NCI-H82 (cell line): ENCODE results near the gene PDGFC.
A peak's percentile ranks its signal among the peaks of the same experiment; 100 is the strongest.
"Not testable (repeated sequence)": the region's sequence is repeated elsewhere in the genome, so short reads cannot be mapped to it uniquely, and the experiment has no call there.

Source experiments
- DNase-seq: peaks from one replicate; lab custom pipeline; 2025; lab: John Stamatoyannopoulos, UW

The PDGFC gene

DNA sequence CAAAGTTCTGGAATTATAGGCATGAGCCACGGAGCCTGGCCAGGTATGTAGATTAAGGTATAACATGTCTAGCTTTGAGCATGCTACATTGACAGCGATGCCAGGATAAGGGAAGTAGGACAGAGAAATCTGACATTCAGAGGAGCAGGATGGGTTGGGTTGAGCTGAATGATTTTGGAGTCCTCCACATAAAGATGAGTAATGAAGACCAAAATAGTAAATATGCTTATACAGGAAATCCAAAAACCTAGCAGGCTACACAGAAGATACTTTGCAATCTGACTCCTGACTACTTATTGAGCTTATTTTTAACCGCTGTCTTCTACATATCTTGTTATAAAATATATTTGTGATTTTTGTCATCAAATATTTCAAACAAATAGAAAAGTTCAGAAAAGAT, 69.7 kb downstream of the PDGFC start:
- no peak for DNase-seq

DNA sequence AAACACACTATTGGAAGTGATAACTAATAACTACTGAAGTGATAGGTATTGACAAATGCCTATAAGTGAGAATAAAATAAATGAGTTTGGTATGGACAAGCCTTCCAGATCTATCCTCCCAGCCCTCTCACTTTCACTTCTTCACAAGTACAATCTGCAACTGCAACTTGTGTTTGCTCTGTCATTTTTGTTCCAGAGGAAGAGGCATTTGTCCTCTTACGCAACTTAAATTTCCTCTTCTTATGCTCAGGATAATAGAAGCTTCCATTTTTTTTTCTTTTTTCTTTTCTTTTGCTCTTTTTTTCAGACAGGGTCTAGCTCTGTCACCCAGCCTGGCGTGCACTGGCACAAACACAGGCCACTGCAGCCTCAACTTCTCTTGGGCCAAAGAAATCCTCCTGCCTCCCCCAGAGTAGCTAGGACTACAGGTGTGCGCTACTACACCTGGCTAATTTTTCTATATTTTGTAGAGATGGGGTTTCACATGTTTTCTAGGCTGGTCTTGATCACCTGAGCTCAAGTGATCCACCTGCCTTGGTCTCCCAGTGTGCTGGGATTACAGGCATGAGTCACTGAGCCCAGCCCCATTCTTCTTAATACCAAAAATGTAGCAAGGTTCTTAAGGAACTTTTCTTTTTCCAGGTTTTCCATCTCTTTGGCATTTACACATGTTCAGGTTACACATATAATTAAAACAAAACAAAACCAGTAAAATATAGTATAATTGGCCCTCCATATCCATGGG, 73.1 kb downstream of the PDGFC start:
- DNase-seq, result no peak

DNA sequence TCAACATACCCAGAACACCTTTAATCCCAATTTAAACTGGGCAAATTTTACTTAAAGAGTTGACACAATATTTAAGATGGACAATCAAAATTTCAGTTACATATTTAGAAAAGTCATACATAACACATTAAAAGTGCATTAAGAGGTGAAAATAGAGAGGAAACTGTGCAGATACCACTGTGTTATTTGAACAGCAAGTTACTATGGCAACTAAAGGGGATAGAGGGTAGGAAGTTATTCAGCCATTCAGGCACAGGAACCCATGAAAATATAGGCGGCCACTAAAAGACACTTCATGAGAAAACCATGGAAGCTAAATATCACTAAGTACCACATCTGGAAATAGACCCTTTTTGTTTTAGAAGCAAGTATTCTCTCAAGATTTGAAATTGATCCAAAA, 75.1 kb downstream of the PDGFC start:
- no peak for DNase-seq

DNA sequence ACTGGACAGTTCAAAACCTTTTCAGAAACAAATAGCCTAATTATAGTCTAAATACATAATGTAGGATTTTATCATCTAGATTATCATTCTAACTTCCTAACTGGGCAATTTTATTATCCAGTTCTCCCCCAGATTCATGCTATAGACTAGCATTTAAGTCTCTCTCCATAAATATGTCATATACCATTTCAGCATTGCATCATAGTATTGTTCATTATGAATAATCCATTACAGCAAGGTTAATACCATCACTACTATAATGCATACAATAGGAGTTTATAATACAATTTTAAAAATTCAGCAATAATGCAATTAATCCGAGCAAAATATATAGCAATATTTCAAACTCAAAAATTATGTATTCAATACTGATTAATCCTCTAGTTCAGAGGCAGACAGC, 77.4 kb downstream of the PDGFC start:
- DNase-seq, result no peak

DNA sequence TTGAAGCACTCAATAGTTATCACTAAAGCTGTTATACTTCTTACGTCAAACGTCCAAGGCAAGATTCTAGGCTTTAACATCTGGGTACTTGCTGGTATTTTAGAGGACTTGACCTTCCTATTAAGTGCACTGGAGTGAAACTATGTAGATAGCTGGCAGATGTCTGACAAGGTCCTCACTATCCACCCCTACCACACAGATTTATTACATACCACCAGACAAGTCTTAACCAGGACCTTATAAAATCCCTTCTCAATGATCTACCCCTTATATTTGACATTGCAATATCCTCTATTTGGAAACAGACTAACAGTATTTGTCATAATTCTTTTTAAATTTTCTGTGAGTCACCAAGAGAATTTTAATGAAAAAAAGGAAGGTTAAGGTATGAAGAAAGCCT, 78.8 kb downstream of the PDGFC start:
- DNase-seq, result peak; percentile 10

DNA sequence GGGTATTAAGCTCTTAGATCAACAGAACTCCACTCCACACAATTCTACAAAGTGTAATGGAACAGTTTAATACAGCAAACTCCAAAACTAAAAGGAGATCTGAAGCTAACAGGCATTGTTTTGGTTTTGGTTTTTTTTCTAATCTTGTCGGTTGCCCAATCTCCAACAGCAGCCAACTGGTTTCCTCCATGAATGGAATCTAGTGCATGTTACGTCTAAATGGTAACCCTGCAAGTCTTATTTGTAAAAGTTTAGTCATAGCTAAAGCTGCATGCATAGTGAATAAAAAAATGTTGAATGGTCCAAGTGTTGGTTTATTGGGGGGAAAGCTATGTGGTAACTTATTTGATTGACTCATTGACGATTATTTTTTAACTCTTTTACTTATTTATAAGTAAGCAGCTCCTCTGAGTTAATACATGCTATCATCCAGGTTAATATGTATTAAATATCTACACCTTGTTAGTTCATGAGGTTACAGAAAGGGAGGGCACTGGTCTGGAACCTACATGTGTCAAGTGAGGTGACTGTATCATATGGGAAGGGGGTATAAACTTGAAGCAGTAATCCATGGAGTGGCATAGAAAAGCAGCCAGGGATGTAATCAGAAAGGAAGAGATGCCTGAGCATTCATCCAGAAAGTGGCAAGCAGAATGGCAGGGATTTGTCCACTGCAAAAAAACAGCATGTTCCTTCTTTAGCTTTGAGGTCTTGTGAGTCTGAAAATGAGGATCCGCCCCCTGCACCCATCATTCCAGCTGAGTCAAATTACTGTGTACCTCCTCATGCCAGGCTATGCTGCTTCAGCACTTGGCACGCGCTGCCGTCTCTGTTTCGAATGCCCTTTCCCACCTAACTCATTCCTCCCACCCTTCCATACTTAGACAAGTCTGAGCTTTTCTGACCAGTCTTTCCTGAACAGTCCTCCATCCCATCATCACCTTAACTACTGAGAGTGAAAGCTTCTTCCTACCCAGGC, 81.7 kb downstream of the PDGFC start:
- no peak for DNase-seq

DNA sequence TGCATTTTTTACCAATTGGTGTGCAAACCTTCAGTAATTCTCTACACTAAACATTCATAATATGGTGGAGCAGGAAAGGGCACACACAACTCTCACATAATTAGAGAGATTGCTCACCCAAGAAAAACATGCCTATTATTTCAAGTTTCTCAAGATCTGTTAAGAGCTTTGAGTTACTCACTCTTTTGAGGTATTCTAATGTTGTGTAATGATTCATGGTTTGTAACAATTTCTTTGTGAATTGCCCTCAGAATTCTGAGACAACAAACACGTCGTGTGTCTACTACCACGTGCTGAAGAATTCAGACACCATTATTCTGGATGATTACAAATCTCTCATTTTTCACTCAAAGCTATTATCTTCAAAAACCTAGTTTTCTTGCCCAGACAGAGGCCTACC, 82.8 kb downstream of the PDGFC start:
- DNase-seq, result no peak

DNA sequence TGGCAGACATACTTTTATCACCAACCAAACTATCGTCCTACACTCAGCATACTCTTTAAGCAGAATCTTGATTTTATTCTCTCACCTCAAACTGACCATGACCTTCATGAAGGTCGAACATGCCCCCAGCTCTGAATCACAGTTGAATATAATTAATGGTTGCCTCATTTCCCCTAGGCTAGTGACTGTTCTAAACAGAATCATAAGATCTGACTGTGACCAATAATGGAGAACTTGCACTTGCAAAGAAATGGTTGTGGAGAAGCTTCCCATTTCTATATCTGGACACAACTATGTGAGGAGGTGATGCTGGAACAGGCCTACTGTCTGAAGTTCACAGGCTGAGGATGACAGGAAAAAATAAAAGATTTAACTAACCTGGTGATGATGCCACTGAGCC, 85.1 kb downstream of the PDGFC start:
- no peak for DNase-seq

DNA sequence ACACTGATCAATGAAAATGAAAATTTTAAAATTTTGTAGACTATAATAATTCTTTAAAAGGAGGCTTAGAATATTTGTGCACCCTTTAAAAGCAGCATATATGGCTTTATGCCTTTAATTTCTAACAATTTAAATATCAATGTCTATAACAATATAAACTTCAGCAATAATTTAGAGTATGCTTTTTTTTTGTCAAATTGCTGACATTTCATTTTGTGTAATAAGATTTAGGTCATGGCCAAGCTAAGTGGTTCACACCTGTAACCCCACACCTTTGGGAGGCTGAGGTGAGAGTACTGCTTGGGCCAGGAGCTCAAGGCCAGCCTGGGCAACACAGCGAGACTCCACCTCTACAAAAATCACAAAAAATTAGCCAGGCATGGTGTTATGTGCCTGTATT, 86.2 kb downstream of the PDGFC start:
- DNase-seq, result no peak

DNA sequence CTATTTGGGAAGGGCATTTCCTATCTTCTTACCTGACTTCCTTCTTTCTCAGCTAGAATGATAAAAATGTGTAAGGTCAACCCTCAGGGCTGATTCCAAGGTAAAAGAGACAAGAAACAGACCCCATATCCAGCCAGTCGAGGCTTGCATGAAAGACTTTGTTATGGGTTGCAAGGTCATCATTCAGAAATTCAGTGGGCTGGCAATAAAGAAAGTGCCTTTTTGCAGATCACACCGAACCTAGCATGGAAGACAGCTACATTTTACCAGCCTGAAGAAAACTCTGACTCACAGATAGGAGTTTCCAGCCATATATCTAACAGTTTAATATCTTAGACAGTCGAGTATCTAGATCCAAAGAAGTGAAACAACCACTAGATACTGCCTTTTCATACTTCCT, 87.4 kb downstream of the PDGFC start:
- no peak for DNase-seq

DNA sequence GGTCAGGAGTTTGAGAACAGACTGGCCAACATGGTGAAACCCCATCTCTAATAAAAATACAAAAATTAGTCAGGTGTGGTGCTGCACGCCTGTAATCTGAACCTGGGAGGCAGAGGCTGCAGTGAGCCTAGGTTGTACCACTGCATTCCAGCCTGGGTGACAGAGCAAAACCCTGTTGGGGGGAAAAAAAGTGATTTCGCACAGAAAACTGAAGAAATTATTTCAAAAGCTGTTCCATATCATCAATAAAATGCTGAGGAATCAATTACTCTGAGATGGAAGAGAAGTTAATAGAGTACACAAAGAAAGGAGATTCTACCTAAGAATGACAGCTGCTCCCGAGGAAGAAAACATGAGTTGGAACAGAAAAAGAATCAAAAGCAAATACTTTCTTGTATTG, 95.9 kb downstream of the PDGFC start:
- no peak for DNase-seq

DNA sequence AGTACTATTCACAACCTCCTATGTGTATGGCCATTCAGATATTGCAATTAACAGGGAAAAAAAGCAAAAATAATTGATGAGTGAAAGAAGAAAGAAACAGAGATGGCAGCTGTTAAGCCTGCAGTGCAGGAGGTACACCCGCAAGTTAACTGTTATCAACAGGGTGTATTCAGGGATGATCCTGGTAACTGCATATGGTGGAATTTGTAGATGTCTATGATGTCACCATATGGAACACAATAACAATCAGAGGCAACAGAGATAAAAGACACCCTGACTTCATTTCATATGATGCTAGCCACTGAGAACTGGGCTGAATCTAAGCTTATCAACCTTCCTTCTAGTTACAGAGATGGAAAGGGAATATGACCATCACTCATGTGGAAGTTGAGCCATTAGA, 96.5 kb downstream of the PDGFC start:
- no peak for DNase-seq

DNA sequence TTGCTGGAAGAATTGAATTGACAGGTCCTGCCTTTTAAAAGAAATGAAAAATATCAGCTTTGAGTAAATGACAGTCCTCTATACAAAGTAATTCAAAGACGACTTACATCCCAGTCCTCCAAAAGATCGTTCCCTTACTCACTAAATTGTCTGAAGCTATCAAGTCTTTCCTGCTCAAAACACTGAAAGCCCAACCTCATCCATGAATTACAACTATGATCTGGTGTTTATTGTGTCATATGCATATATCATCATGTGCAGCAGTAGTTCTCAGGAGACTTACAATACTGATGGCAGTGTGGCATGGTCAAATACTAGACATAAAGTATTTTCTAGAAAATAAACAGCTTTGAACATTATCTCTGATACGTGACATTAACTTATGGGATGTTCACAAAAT, 97.8 kb downstream of the PDGFC start:
- no peak for DNase-seq

DNA sequence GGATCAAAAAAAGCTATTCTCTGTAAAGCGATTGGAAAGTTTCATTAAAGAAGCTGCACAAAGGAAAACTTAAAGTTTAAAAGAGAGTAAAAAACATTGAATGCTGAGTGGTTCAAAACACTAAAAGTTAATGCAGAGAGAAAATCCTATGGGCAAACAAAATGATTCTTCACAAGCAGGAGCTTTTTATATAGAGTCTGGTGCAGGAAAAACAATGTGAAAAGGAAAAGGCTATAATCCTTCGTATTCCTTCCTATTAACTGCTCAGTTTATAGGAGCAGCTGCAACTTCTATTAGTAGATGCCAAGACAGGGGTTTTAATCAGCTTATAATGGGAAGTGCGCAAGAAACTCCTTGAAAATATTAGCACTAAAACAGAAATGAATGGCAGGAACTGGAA, 100.7 kb downstream of the PDGFC start:
- DNase-seq, result peak; percentile 68

DNA sequence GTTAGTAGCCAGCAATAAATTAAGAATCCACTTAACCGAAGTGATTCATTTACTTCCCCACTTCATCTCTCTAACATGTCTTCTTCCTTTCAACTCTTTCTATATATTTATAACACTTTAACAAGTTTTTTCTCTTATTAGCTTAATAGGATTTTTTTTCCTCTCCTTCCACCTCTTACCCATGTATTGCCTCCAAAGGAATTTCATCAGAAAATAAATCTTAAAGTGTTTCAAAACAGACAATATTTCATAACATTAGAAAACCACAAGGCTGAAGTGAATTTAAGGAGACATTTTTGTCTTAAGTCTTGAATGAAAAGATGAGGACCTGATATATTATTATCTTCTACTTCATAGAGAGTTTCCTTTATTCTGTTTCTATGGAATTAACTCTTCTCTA, 101.5 kb downstream of the PDGFC start:
- DNase-seq, result no peak

DNA sequence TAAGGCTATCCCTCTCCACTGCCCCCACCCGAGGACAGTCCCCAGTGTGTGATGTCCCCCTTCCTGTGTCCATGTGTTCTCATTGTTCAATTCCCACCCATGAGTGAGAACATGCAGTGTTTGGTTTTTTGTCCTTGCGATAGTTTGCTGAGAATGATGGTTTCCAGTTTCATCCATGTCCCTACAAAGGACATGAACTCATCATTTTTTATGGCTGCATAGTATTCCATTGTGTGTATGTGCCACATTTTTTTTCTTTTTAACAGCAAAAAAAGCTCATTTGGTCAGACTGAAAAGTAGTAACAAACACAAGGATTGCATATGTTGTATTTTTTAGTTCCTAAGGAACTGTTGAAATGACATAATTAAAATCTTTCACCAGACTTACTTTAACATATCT, 105.5 kb downstream of the PDGFC start:
- not testable (repeated sequence) for DNase-seq

DNA sequence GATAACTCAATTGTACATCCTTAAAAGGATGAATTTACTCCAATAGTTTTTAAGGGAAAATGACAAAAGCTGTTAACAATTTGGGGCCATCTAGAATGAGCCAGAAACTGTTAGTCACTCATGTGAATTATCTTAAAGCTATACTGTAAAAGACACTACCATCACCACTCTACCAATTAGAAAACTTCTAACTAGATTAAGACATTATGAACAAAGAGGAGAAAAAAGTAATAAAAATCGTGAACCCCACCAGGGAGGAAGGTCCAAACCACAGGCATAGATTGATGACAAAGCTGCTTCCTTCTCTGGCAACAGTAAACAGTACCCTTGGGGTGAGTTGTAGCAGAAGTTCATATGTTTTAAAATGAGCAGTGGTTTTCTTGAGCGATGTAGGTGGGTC, 106.1 kb downstream of the PDGFC start:
- DNase-seq, result no peak

DNA sequence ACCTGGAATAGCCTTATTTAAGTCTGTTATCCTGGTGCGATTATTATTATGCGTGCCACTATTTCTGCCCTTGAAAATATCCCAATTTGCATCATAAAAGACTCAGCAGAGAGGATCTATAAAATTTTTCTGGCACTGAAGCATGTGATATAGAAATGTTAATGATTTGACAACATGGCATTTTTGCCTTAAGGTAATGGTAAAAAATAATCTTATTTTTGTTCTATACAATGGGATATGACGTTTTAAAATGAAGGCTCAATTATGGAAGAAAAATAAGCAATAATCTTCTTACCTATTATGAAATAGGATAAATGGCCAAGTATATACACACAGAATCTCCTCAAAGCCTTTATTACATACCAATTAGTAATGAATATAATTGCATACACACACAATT, 113.5 kb downstream of the PDGFC start:
- no peak for DNase-seq

DNA sequence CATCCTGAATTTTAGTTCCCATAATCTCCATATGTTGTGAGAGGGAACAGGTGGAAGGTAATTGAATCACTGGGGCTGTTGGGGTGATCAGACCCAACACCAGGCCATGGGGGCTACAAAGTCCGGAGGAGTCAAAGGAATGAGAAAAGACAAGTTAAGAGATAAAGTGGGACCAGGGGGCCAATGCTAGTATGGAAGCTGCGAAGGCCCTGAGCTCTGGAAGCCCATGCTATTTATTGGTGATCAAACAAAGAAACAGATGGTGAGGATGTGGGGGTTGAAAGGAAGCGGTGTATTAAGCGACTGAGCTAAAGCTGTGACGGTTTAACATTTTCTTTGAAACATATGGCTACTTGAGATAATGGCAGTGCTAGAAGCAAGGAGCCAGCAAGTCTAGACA, 132.8 kb downstream of the PDGFC start:
- DNase-seq, result peak; percentile 47

DNA sequence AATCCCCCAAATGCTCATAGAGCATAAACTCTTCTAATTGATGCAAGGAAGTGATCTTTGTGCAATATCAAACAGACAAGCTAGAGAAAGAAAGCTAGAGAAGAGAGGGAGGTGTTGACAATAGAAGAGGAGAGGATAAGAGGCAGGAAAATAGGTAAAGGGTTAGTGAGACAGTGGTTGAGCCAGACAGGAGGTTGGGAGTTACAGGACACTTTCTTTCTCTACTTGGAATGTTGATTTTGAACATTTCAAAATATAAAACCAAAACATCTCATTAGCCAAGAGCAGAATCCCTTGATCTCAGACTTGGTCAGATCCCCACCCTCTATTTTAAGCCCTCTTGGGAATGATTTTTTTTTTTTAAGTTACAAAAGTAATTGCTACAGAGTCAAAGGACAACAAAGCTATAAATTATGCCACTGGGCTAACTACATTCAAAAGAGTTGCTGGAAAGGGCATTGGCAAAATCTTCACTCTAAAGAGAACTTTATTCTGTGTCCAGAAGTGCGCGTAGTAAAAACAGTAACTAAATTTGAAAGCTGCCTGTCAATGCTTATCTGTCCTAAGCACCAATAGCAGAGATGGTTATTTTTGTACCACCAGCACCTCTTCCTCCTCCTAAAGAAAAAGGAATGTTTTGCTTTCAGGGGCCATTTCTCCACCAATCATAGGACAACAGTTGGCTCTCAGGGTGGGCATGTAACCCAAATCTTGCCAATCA, 133.8 kb downstream of the PDGFC start:
- DNase-seq, result no peak

DNA sequence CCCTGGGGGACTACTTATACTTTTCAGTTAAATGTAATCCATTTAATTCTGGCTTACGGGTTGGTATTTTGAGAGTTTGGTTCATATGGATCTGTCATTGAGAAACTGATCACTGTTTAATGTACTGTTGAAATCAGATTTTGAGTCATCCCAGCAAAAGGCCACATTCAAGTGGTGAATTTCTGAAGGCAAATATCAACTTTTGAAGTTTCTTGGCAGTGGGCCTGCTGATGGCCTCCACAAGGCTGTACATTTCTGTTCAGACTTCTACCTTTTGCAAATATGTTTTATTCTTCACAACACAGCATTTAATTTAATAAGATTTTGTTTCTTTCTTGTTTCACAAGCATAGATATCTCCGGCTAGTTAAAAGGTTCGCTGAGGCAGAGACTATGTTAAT, 138.7 kb downstream of the PDGFC start:
- DNase-seq, result no peak

DNA sequence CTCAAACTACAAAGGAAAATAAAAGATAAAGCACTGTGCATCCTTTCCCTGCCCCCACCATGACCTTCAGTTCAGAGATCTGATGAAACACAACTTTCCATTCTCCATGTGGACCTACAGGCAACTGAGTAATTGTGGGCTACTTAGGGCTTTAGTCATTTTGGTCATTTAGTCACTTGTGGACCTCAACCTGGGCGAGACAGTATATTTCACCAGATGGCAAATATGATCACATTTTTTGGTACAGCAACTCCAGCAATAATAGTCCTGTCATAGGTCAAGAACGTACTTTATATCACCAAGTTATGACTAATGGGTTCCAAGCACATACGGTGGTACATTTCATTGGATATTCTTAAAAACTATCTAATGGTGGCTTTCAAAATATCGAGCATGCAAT, 141.2 kb downstream of the PDGFC start:
- no peak for DNase-seq
